HEK293T (cell line): Measurements from ENCODE around the gene TEDC2.

Experiments
- CTCF ChIA-PET: fragments of 350-600 bp; formaldehyde crosslinking; extraction: SDS; loops from one replicate; lab custom pipeline; 2021; ENCODE audit warnings: antibody characterized with exemption, inconsistent platforms; lab: Yijun Ruan, JAX
- POLR2A ChIA-PET: fragments of 350-600 bp; formaldehyde crosslinking; extraction: SDS; loops from one replicate; lab custom pipeline; 2020; ENCODE audit warnings: antibody characterized with exemption, inconsistent platforms; lab: Yijun Ruan, JAX
- DNase-seq: peaks from one replicate; pipeline ENCODE4 v3.0.0; 2012; ENCODE audit warnings: mixed read lengths; ENCODE audit errors: extremely low spot score
- ARNT ChIP-seq: fragments of 450-650 bp; IDR thresholded peaks from 2 replicates; pipeline ENCODE4 v1.6.1; 2017; ENCODE audit warnings: mild to moderate bottlenecking
- BHLHE40 ChIP-seq: fragments of 450-650 bp; IDR thresholded peaks from 2 replicates; pipeline ENCODE4 v1.6.1; 2016; ENCODE audit warnings: mild to moderate bottlenecking, moderate library complexity, borderline replicate concordance
- CTBP1 ChIP-seq: fragments of 450-650 bp; IDR thresholded peaks from 2 replicates; pipeline ENCODE4 v1.6.1; 2016; ENCODE audit warnings: borderline replicate concordance
- ELF4 ChIP-seq: fragments of 450-650 bp; IDR thresholded peaks from 2 replicates; pipeline ENCODE4 v1.6.1; 2017; ENCODE audit warnings: antibody characterized with exemption
- FOXA1 ChIP-seq: fragments of 450-650 bp; IDR thresholded peaks from 2 replicates; pipeline ENCODE4 v1.6.1; 2016; ENCODE audit warnings: mild to moderate bottlenecking
- FOXK2 ChIP-seq: fragments of 450-650 bp; IDR thresholded peaks from 2 replicates; pipeline ENCODE4 v1.6.1; 2016; ENCODE audit warnings: mild to moderate bottlenecking
- FOXM1 ChIP-seq: fragments of 450-650 bp; IDR thresholded peaks from 2 replicates; pipeline ENCODE4 v1.6.1; 2017; ENCODE audit warnings: mild to moderate bottlenecking, borderline replicate concordance
- HDGF ChIP-seq: fragments of 450-650 bp; IDR thresholded peaks from 2 replicates; pipeline ENCODE4 v1.6.1; 2017; ENCODE audit warnings: antibody characterized with exemption, borderline replicate concordance
- L3MBTL2 ChIP-seq: fragments of 450-650 bp; conservative IDR thresholded peaks from 2 replicates; pipeline ENCODE4 v1.6.1; 2016; ENCODE audit warnings: mild to moderate bottlenecking
- LEF1 ChIP-seq: fragments of 450-650 bp; IDR thresholded peaks from 2 replicates; pipeline ENCODE4 v1.6.1; 2017; ENCODE audit warnings: mild to moderate bottlenecking, borderline replicate concordance
- NFRKB ChIP-seq: fragments of 450-650 bp; IDR thresholded peaks from 2 replicates; pipeline ENCODE4 v1.6.1; 2016; ENCODE audit warnings: mild to moderate bottlenecking, moderate library complexity
- PKNOX1 ChIP-seq: fragments of 450-650 bp; IDR thresholded peaks from 2 replicates; pipeline ENCODE4 v1.6.1; 2016
- SP1 ChIP-seq: fragments of 450-650 bp; IDR thresholded peaks from 2 replicates; pipeline ENCODE4 v1.6.1; 2017
- SUZ12 ChIP-seq: fragments of 450-650 bp; IDR thresholded peaks from 2 replicates; pipeline ENCODE4 v1.6.1; 2016; ENCODE audit warnings: mild to moderate bottlenecking
- TARDBP ChIP-seq: fragments of 450-650 bp; IDR thresholded peaks from 2 replicates; pipeline ENCODE4 v1.6.1; 2016
- ZNF384 ChIP-seq: fragments of 450-650 bp; IDR thresholded peaks from 2 replicates; pipeline ENCODE4 v1.6.1; 2016

Gene TEDC2

DNA sequence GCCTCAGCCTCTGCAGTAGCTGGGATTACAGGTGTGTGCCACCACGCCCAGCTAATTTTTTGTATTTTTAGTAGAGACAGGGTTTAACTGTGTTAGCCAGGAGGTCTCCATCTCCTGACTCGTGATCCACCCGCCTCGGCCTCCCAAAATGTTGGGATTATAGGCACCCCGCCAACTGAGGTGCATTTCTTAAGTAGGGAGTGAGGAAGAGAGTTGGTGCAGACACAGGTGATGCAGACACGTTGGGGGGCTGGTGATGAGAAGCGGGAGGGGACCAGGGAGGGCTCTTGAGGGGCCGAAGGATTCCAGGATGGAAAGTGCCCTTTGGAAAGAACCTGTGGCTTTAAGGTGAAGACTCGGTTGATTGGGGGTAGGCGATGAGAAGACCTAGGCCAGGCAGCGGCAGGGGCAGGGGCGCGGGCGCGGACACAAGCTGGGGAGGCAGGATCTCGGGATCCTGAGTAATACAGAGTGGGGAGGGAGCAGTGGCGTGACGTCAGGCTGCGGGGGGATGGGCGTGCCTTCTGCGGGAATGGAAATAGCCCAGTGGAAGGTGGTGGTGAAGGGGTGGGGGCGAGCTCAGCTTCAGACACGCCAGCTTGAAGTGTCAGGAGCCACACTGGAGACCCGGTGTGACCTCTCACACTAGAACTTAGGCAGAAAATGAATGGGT lies 51.4 kb downstream of the TEDC2 start:
- ChIA-PET CTCF (interaction anchor here (0.6 kb wide), 1 partner anchor 80 kb away, joined by 5 read pairs; no protein-coding TSS in a partner anchor), POLR2A (no interaction called here)
- no peak for DNase-seq
- TF ChIP-seq FOXA1, result no peak
- no peak for TF ChIP-seq CTBP1
- no peak for TF ChIP-seq BHLHE40

GRCh38 chr16:2511996-2512734 lies 52.3 kb downstream of the TEDC2 start:
- ChIA-PET POLR2A (interaction anchor here (0.6 to 1.3 kb wide), 2 partner anchors 11 to 25 kb away, joined by 3 to 5 read pairs; partner anchors contain the start of gene PDPK1), CTCF (interaction anchor here (0.6 kb wide), 1 partner anchor 415 kb away, joined by 3 read pairs; no protein-coding TSS in a partner anchor)
- DNase-seq, result no peak
- TF ChIP-seq FOXM1, result no peak
- no peak for TF ChIP-seq CTBP1
- TF ChIP-seq BHLHE40, result no peak
- TF ChIP-seq ELF4, result no peak

DNA sequence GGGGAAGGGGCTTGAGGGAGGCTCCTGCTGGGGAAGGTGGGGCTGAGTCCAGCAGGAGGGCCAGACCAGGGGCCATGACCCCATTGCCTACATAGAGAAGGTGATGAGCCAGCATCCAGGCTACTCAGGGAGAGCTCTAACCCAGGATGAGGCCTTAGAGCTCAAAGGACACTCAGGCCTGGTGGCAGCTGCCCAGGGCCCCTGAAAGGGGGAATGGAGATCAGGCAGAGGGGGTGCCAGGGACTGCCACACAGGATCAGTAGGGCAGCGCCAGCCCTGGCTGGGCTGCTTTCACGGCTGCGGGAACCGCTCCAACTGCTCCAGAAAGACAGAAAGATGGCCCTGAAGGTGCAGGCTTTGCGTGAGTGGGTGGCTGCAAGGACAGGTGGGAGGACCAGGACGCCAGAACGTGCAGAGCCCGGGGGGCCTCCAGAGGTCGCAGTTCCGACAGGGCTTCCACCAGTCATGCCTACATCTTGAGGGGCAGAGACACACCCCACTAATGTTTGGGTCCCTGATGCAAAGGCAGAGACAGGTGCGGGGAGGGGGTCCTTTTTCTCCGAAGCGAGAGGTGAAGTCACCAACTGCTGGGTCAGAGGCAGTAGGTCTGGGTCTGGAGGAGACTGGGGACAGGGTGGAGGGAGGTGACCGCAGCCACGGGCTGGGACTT lies 53.0 kb downstream of the TEDC2 start:
- TF ChIP-seq NFRKB (no peak), LEF1 (no peak), FOXM1 (no peak), L3MBTL2 (no peak), ELF4 (no peak), SP1 (no peak), CTBP1 (no peak), HDGF (no peak), PKNOX1 (no peak), ARNT (no peak), FOXA1 (no peak), FOXK2 (no peak), TARDBP (no peak), ZNF384 (no peak), BHLHE40 (no peak), SUZ12 (no peak)
- ChIA-PET POLR2A (interaction anchor here (0.6 to 2.3 kb wide), 6 partner anchors 8 to 53 kb away, joined by 3 to 6 read pairs (median 4); partner anchors contain the start of genes PDPK1, TBC1D24 and TEDC2), CTCF (interaction anchor here (0.6 to 1.0 kb wide), 2 partner anchors 12 to 414 kb away, joined by 3 read pairs; no protein-coding TSS in a partner anchor)
- DNase-seq, result no peak

DNA sequence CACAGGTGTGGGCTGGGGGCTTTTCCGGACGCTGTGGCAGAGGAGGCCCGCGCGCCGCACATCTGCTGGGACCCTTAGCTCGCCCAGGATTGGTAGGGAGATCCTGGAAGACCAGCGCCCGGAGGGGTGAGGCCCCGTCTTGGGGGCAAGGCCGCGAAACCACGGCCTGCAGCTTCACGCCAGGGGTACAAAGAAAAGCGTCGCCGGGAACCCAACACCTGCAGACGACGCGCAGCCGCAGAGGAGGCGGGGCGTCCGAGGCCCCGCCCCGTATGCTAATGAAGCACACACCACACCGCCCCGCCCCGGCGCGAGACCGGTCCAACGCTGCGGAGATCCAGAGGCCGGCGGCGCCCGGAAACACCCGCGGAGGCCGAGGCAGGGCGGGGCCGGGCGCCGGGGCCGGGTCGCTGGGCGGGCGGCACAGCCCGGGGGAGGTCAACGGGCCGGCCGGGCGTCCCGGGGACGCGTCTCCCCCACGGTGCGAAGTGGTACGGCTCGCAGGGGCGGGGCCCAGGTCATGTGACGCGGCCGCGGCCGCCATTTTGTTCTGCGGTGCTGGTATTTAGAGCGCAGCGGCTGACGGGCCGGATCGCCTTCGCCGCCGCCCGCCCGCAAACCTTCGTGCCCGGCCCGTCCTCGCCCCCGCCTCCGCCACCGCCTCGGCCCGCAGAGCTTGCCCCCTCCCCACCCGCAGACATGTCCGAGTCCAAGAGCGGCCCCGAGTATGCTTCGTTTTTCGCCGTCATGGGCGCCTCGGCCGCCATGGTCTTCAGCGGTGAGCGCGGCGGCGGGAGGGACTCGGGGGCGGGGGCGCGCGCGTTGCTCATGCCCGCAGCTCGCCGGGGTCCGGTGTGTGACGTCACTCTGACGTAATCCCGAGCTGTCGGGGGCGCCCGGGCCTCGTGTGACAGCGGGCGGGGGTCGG lies 53.8 kb downstream of the TEDC2 start, which contains the start of gene ATP6V0C:
Gene ATP6V0C (plus strand): TSS at position 548 of the 928 bp plus-strand sequence. CDS start 152 bp downstream, at position 700.
- DNase-seq, result peak; percentile 93
- CTCF ChIA-PET, result interaction anchor here (1.0 kb wide), 1 partner anchor 13 kb away, joined by 3 read pairs; no protein-coding TSS in a partner anchor
- TF ChIP-seq TARDBP (no peak), ELF4 (no peak), L3MBTL2 (0 out of 2 replicates have a peak, but pooled peaks have one; percentile 47), BHLHE40 (no peak), ARNT (peak; percentile 77), FOXM1 (peak; percentile 25; the same call in 1 of the 2 replicates), ZNF384 (no peak)
- POLR2A ChIA-PET, result interaction anchor here (0.9 to 2.3 kb wide), 7 partner anchors 9 to 54 kb away, joined by 3 to 6 read pairs (median 4); partner anchors contain the start of genes CEMP1, TBC1D24 and TEDC2
